GM12878 (cell line): ENCODE results near the gene SHISA9.

Source experiments
- CREM ChIP-seq: IDR thresholded peaks from 2 replicates; pipeline ENCODE4 v1.6.1; 2014; ENCODE audit warnings: antibody characterized with exemption, low read depth
- POLR2AphosphoS5 ChIP-seq: IDR thresholded peaks from 2 replicates; pipeline ENCODE4 v1.6.1; 2011; ENCODE audit warnings: mild to moderate bottlenecking, low read length, inconsistent platforms
- SREBF2 ChIP-seq: IDR thresholded peaks from 2 replicates; pipeline ENCODE4 v1.6.1; 2012; ENCODE audit warnings: mild to moderate bottlenecking, low read length
- TCF12 ChIP-seq: IDR thresholded peaks from 2 replicates; pipeline ENCODE4 v1.6.1; 2011; ENCODE audit warnings: low read depth, mild to moderate bottlenecking, low read length

GRCh38 chr16:12903407-12904328, 2.3 kb downstream of the SHISA9 start:
- TF ChIP-seq SREBF2 (no peak), CREM (no peak), POLR2AphosphoS5 (no peak), TCF12 (no peak)
